Liver (tissue), 9 donors: Measurements from ENCODE around the gene RAD51AP2. TPM values are rescaled to one million over a fixed set of nuclear protein-coding genes. Genes with fewer than 3 reads are reported as not detected.

Experiments used
- DNase-seq: peaks from one replicate; pipeline ENCODE4 v3.0.0-alpha.2; 2017; ENCODE audit warnings: low spot score
- H3K27ac ChIP-seq, 2 donors: one replicate each; pipeline ENCODE4 v1.7.0; 2013; ENCODE audit warnings: inconsistent platforms in 2 of 2, low read length in 2 of 2, control low read depth in 1 of 2, low read depth in 1 of 2, mild to moderate bottlenecking in 1 of 2
- H3K27me3 ChIP-seq, 4 donors: one replicate each; pipeline versions ENCODE4 v1.6.1 to v1.7.0; 2013; ENCODE audit warnings: low read length in 3 of 4, inconsistent platforms in 1 of 4, mild to moderate bottlenecking in 1 of 4, moderate library complexity in 1 of 4; ENCODE audit not compliant: control insufficient read depth in 4 of 4, insufficient read depth in 4 of 4
- H3K36me3 ChIP-seq, 4 donors: one replicate each; pipeline versions ENCODE4 v1.6.1 to v1.7.0; 2013; ENCODE audit warnings: low read length in 3 of 4, mild to moderate bottlenecking in 3 of 4, low read depth in 1 of 4, moderate library complexity in 1 of 4; ENCODE audit not compliant: control insufficient read depth in 4 of 4, insufficient read depth in 3 of 4
- H3K4me1 ChIP-seq, 4 donors: one replicate each; pipeline versions ENCODE4 v1.6.1 to v1.7.0; 2013; ENCODE audit warnings: low read length in 3 of 4, mild to moderate bottlenecking in 3 of 4, moderate library complexity in 1 of 4; ENCODE audit not compliant: control insufficient read depth in 4 of 4, insufficient read depth in 4 of 4
- H3K4me3 ChIP-seq, 3 donors: one replicate each; pipeline versions ENCODE4 v1.6.1 to v1.7.0; 2013; ENCODE audit warnings: low read length in 3 of 3, control low read depth in 1 of 3, low read depth in 1 of 3, mild to moderate bottlenecking in 1 of 3
- H3K9ac ChIP-seq, 2 donors: one replicate each; pipeline ENCODE4 v1.7.0; 2013; ENCODE audit warnings: low read length in 2 of 2, mild to moderate bottlenecking in 2 of 2, moderate library complexity in 2 of 2, control low read depth in 1 of 2, low read depth in 1 of 2
- H3K9me3 ChIP-seq, 4 donors: one replicate each; pipeline versions ENCODE4 v1.6.1 to v1.7.0; 2013; ENCODE audit warnings: low read length in 3 of 4; ENCODE audit not compliant: control insufficient read depth in 4 of 4
- EGR1 ChIP-seq, 2 donors: IDR thresholded peaks; 2 replicates each; pipeline ENCODE4 v1.6.1; 2016 to 2018; ENCODE audit warnings: antibody characterized with exemption in 2 of 2, low read depth in 2 of 2
- FOXA1 ChIP-seq: IDR thresholded peaks from 2 replicates; pipeline ENCODE4 v1.6.1; 2016; ENCODE audit warnings: antibody characterized with exemption
- FOXA2 ChIP-seq: IDR thresholded peaks from 2 replicates; pipeline ENCODE4 v1.6.1; 2016; ENCODE audit warnings: antibody characterized with exemption
- GABPA ChIP-seq, 2 donors: IDR thresholded peaks in 1 of 2; conservative IDR thresholded peaks in 1 of 2; 2 replicates each; pipeline ENCODE4 v1.6.1; 2016; ENCODE audit warnings: antibody characterized with exemption in 2 of 2, mild to moderate bottlenecking in 1 of 2, moderate library complexity in 1 of 2
- HNF4A ChIP-seq, 2 donors: conservative IDR thresholded peaks; 2 replicates each; pipeline ENCODE4 v1.6.1; 2016; ENCODE audit warnings: antibody characterized with exemption in 2 of 2, mild to moderate bottlenecking in 2 of 2
- HNF4G ChIP-seq: IDR thresholded peaks from 2 replicates; pipeline ENCODE4 v1.6.1; 2016; ENCODE audit warnings: antibody characterized with exemption
- JUND ChIP-seq, 2 donors: IDR thresholded peaks; 2 replicates each; pipeline ENCODE4 v1.6.1; 2016; ENCODE audit warnings: antibody characterized with exemption in 2 of 2
- MAX ChIP-seq: IDR thresholded peaks from 2 replicates; pipeline ENCODE4 v1.6.1; 2016; ENCODE audit warnings: antibody characterized with exemption
- NR2F2 ChIP-seq: IDR thresholded peaks from 2 replicates; pipeline ENCODE4 v1.6.1; 2016; ENCODE audit warnings: antibody characterized with exemption
- RAD21 ChIP-seq, 2 donors: IDR thresholded peaks; 2 replicates each; pipeline ENCODE4 v1.6.1; 2016; ENCODE audit warnings: antibody characterized with exemption in 2 of 2, mild to moderate bottlenecking in 2 of 2
- RXRA ChIP-seq, 2 donors: IDR thresholded peaks; 2 replicates each; pipeline ENCODE4 v1.6.1; 2017 to 2018; ENCODE audit warnings: antibody characterized with exemption in 2 of 2, mild to moderate bottlenecking in 1 of 2
- SP1 ChIP-seq: IDR thresholded peaks from 2 replicates; pipeline ENCODE4 v1.6.1; 2018; ENCODE audit warnings: antibody characterized with exemption, mild to moderate bottlenecking
- TAF1 ChIP-seq: conservative IDR thresholded peaks from 2 replicates; pipeline ENCODE4 v1.6.1; 2016; ENCODE audit warnings: antibody characterized with exemption, mild to moderate bottlenecking
- YY1 ChIP-seq: IDR thresholded peaks from 2 replicates; pipeline ENCODE4 v1.6.1; 2016; ENCODE audit warnings: antibody characterized with exemption, mild to moderate bottlenecking
- ZBTB33 ChIP-seq: IDR thresholded peaks from 2 replicates; pipeline ENCODE4 v1.6.1; 2016; ENCODE audit warnings: antibody characterized with exemption
- WGBS: extraction: QIAGEN DNeasy Blood & Tissue Kit; methylation state at CpG from one replicate; pipeline ENCODE4 v1.1.7; 2013; 5-methylcytosine and 5-hydroxymethylcytosine counted together
- polyA plus RNA-seq, 2 donors: library from polyadenylated mRNA; stranded (reverse) in 1 of 2; unstranded in 1 of 2; fragments of 200-250 nt in 1 of 2; fragments of >200 nt in 1 of 2; fragmentation: Nextera tagmentation in 1 of 2; extraction: Ambion mirVana in 1 of 2; gene quantifications; one replicate each; pipeline versions ENCODE4 v1.2.1 to v1.2.3, GENCODE V29; 2013 to 2015
- total RNA-seq, 2 donors: library from RNA; depleted of rRNA; stranded (reverse); fragments of >200 nt; gene quantifications; one replicate each; pipeline ENCODE4 v1.2.3, GENCODE V29; 2014
- TF ChIP-seq, protein P1 (sequence below): IDR thresholded peaks from 2 replicates; pipeline ENCODE4 v1.6.1; 2016; ENCODE audit warnings: antibody characterized with exemption, mild to moderate bottlenecking
- TF ChIP-seq, protein P2 (sequence below): fragments of 150-350 bp; IDR thresholded peaks from 2 replicates; pipeline ENCODE4 v1.5.1; 2017; ENCODE audit warnings: improper control_type of control experiment, low read depth, low read length; ENCODE audit not compliant: missing input control
- TF ChIP-seq, protein P3 (sequence below): IDR thresholded peaks from 2 replicates; pipeline ENCODE4 v1.6.1; 2016; ENCODE audit warnings: antibody characterized with exemption
- donor health status: healthy.
- donor health status: healthy.
- donor health status: healthy.
- donor health status: healthy.
- donor health status: healthy.

Gene RAD51AP2
- total and polyA plus RNA-seq, 4 donors, result 0.02 to 0.25 (median 0.11) TPM

DNA sequence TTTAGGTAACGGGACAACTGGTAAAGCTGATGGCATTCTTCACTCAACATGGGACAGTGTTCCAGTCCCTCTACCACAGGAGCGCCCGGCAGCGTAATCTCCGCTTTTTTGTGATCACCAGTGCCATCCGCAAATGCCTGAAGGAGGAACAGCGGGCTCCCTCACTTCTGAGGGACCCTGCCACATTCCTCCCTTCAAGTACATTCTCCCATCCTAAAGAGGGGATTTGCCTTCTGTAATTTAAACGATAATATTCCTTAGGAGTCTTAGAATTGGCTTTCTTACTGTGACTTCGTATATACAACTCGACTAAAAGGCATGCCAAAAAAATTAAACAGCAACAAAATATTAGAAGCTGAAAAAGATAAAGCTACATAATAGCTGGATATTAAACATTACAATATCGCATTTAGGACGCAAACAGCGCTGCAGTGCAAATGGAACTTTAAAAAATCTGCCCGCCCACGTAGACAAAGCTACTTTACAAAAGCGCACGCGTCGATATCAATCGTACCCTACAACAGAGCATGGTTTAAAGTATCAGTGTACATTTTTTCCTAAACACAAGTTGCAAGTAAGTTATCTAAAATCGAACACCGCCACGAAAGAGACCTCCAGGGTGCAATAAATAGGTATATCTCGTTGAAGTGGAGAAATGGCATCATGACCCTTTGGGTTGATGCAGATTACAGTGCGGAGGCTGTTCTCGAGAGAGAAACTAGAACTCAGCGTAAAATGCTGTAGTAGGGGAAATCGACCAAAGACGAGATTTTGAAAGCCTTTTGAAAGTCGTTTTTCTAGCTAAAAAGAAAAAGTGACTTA lies 20.0 kb upstream of the RAD51AP2 start:
- no peaks in the 10 kb centered on the region for H3K27me3 ChIP-seq

More for the DNA sequence above, 20.0 kb upstream of the RAD51AP2 start:
- no peaks in the 10 kb centered on the region for H3K36me3 ChIP-seq
- no peaks in the 10 kb centered on the region for H3K9me3 ChIP-seq
- peak overlapping the region; percentile 92 to 95 for H3K27ac ChIP-seq
- H3K4me1 ChIP-seq, result peaks cover 0 to 38% (median 13%) of the 10 kb centered on the region in 4 donors
- 1% methylated on average over 30 of the region's 30 CpGs for WGBS
- H3K9ac ChIP-seq, result peak overlapping the region; percentile 43 to 89
- no peak for DNase-seq
- peak overlapping the region; percentile 65 to 92 (median 69) for H3K4me3 ChIP-seq
- TF ChIP-seq FOXA2 (no peak), JUND (IDR thresholded peaks at IDR 0.05) (no peak), HNF4A (conservative IDR thresholded peaks at IDR 0.05) (peak in 1 of 2 donors; percentile 2), SP1 (peak; percentile 11), GABPA (IDR thresholded peaks at IDR 0.05 in 1 of 2, conservative IDR thresholded peaks at IDR 0.05 in 1 of 2) (no peak), RAD21 (IDR thresholded peaks at IDR 0.05) (peak in 1 of 2 donors; percentile 21), YY1 (no peak), RXRA (IDR thresholded peaks at IDR 0.05) (no peak), HNF4G (no peak), EGR1 (IDR thresholded peaks at IDR 0.05; ENCODE audit: low read depth in 2 of 2) (peak; percentile 30 to 42), MAX (no peak), FOXA1 (no peak), NR2F2 (no peak), TAF1 (peak; percentile 42), ZBTB33 (no peak)
- TF ChIP-seq, protein P1, sequence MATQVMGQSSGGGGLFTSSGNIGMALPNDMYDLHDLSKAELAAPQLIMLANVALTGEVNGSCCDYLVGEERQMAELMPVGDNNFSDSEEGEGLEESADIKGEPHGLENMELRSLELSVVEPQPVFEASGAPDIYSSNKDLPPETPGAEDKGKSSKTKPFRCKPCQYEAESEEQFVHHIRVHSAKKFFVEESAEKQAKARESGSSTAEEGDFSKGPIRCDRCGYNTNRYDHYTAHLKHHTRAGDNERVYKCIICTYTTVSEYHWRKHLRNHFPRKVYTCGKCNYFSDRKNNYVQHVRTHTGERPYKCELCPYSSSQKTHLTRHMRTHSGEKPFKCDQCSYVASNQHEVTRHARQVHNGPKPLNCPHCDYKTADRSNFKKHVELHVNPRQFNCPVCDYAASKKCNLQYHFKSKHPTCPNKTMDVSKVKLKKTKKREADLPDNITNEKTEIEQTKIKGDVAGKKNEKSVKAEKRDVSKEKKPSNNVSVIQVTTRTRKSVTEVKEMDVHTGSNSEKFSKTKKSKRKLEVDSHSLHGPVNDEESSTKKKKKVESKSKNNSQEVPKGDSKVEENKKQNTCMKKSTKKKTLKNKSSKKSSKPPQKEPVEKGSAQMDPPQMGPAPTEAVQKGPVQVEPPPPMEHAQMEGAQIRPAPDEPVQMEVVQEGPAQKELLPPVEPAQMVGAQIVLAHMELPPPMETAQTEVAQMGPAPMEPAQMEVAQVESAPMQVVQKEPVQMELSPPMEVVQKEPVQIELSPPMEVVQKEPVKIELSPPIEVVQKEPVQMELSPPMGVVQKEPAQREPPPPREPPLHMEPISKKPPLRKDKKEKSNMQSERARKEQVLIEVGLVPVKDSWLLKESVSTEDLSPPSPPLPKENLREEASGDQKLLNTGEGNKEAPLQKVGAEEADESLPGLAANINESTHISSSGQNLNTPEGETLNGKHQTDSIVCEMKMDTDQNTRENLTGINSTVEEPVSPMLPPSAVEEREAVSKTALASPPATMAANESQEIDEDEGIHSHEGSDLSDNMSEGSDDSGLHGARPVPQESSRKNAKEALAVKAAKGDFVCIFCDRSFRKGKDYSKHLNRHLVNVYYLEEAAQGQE, result no peak
- TF ChIP-seq, protein P2, sequence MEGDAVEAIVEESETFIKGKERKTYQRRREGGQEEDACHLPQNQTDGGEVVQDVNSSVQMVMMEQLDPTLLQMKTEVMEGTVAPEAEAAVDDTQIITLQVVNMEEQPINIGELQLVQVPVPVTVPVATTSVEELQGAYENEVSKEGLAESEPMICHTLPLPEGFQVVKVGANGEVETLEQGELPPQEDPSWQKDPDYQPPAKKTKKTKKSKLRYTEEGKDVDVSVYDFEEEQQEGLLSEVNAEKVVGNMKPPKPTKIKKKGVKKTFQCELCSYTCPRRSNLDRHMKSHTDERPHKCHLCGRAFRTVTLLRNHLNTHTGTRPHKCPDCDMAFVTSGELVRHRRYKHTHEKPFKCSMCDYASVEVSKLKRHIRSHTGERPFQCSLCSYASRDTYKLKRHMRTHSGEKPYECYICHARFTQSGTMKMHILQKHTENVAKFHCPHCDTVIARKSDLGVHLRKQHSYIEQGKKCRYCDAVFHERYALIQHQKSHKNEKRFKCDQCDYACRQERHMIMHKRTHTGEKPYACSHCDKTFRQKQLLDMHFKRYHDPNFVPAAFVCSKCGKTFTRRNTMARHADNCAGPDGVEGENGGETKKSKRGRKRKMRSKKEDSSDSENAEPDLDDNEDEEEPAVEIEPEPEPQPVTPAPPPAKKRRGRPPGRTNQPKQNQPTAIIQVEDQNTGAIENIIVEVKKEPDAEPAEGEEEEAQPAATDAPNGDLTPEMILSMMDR, result no peak
- TF ChIP-seq, protein P3, sequence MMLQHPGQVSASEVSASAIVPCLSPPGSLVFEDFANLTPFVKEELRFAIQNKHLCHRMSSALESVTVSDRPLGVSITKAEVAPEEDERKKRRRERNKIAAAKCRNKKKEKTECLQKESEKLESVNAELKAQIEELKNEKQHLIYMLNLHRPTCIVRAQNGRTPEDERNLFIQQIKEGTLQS, result no peak
